ENCODE results near the gene NBL1.
"Not testable (repeated sequence)": the region's sequence is repeated elsewhere in the genome, so short reads cannot be mapped to it uniquely, and the experiment has no call there.

The NBL1 gene

DNA sequence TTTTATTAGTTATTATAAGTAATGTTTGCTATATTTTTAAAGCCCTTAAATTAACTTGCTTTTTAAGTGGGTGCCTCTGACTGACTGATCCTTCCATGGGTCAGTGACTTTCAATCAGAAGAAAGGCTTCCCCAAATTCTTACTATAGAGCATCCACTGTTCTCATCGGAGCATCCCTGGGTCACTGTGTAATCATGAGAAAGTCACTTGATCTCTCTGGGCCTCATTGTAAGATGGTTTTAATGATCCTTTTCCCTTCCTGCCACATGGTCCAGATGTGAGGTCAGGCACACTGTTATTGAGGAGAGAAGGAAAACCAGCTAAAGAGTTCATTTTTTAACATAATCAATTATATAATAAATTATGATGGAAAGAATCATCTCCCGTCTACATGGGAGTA is 11.0 kb upstream of the NBL1 start:
- Histone ChIP-seq H2AFZ (ENCODE audit: low read length) (no peak overlapping the region), H4K8ac (ENCODE audit: low read depth, low read length) (no peak overlapping the region)

GRCh38 chr1:19635064-19635463 is 9.0 kb upstream of the NBL1 start:
- H3K9me3 ChIP-seq (replicated peaks in 1 of 2; ENCODE audit: control insufficient read depth in 2 of 2, insufficient read depth in 1 of 2, low read depth in 1 of 2, low read length in 2 of 2); H2BK5ac ChIP-seq (ENCODE audit: low read length); H2BK12ac ChIP-seq (ENCODE audit: low read length): not testable (repeated sequence)

More for the DNA sequence above, 11.0 kb upstream of the NBL1 start:
- Histone ChIP-seq H2AK5ac (ENCODE audit: low read depth, low read length) (no peak overlapping the region), H2BK5ac (ENCODE audit: low read length) (no peak overlapping the region), H3K18ac (ENCODE audit: low read length) (no peak overlapping the region), H2BK120ac (ENCODE audit: low read depth, low read length) (no peak overlapping the region), H3K9ac (ENCODE audit: low read depth, low read length, poor library complexity) (no peak overlapping the region), H3K27me3 (ENCODE audit: control insufficient read depth in 3 of 3, insufficient read depth in 3 of 3, low read depth in 1 of 3, low read length in 3 of 3) (no peaks in the 10 kb centered on the region), H3K9me3 (replicated peaks in 1 of 2; ENCODE audit: control insufficient read depth in 2 of 2, insufficient read depth in 1 of 2, low read depth in 1 of 2, low read length in 2 of 2) (no peaks in the 10 kb centered on the region), H3K4ac (ENCODE audit: low read length) (no peak overlapping the region), H3K27ac (replicated peaks; ENCODE audit: low read length) (no peak overlapping the region), H3K79me1 (ENCODE audit: low read depth, low read length) (no peaks in the 10 kb centered on the region), H3K36me3 (replicated peaks in 1 of 2; ENCODE audit: control insufficient read depth in 2 of 2, insufficient read depth in 2 of 2, low read length in 2 of 2) (peaks cover 4 to 8% of the 10 kb centered on the region in 2 donors), H3K4me2 (ENCODE audit: insufficient read depth, low read length, poor library complexity, severe bottlenecking) (no peak overlapping the region), H3K4me3 (ENCODE audit: low read length in 2 of 2) (no peak overlapping the region), H4K91ac (ENCODE audit: low read depth, low read length, poor library complexity) (no peak overlapping the region), H2BK15ac (ENCODE audit: low read length) (no peak overlapping the region), H3K23ac (ENCODE audit: low read depth, low read length, poor library complexity) (no peak overlapping the region), H3K4me1 (ENCODE audit: control insufficient read depth in 2 of 2, insufficient read depth in 1 of 2, low read depth in 1 of 2, low read length in 2 of 2) (peaks cover 0 to 2% of the 10 kb centered on the region in 2 donors), H3K14ac (ENCODE audit: low read length) (no peak overlapping the region), H2BK12ac (ENCODE audit: low read length) (no peak overlapping the region)
- WGBS, 2 donors (ENCODE audit: extremely low coverage in 2 of 2, insufficient read length in 2 of 2, insufficient replicate concordance in 1 of 2) = no CpG with 5 or more reads among the region's 2 CpGs
- DNase-seq (ENCODE audit: low spot score) = no peak

DNA sequence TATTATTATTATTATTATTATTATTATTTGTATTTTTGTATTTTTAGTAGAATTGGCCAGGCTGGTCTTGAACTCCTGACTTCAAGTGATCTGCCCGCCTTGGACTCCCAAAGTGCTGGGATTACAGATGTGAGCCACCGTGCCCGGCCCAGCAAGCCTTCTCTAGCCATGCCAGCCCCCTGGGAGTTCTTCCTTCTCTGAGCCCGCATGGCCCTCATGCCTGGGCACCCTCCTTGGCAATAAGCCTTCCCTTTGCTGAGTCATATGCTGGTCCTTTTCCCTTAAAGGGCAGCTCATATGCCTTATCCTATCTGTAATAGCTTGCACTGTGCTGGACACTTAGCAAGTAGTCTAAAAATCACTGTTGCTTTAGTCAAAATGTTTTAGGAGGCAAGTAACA is 8.5 kb upstream of the NBL1 start:
- Histone ChIP-seq H3K9me3 (replicated peaks in 1 of 2; ENCODE audit: control insufficient read depth in 2 of 2, insufficient read depth in 1 of 2, low read depth in 1 of 2, low read length in 2 of 2) (no peaks in the 10 kb centered on the region), H3K4ac (ENCODE audit: low read length) (no peak overlapping the region), H3K79me1 (ENCODE audit: low read depth, low read length) (no peaks in the 10 kb centered on the region), H2BK5ac (ENCODE audit: low read length) (no peak overlapping the region), H3K18ac (ENCODE audit: low read length) (no peak overlapping the region), H3K27me3 (ENCODE audit: control insufficient read depth in 3 of 3, insufficient read depth in 3 of 3, low read depth in 1 of 3, low read length in 3 of 3) (peaks cover 0 to under 1% (median 0%) of the 10 kb centered on the region in 3 experiments), H3K9ac (ENCODE audit: low read depth, low read length, poor library complexity) (no peak overlapping the region), H3K36me3 (replicated peaks in 1 of 2; ENCODE audit: control insufficient read depth in 2 of 2, insufficient read depth in 2 of 2, low read length in 2 of 2) (no peaks in the 10 kb centered on the region), H3K23ac (ENCODE audit: low read depth, low read length, poor library complexity) (no peak overlapping the region), H2AFZ (ENCODE audit: low read length) (no peak overlapping the region), H4K91ac (ENCODE audit: low read depth, low read length, poor library complexity) (no peak overlapping the region), H3K4me2 (ENCODE audit: insufficient read depth, low read length, poor library complexity, severe bottlenecking) (no peak overlapping the region), H3K27ac (replicated peaks; ENCODE audit: low read length) (no peak overlapping the region), H3K4me1 (ENCODE audit: control insufficient read depth in 2 of 2, insufficient read depth in 1 of 2, low read depth in 1 of 2, low read length in 2 of 2) (peaks cover 6% of the 10 kb centered on the region in 2 donors), H2AK5ac (ENCODE audit: low read depth, low read length) (no peak overlapping the region), H3K14ac (ENCODE audit: low read length) (no peak overlapping the region), H2BK12ac (ENCODE audit: low read length) (no peak overlapping the region), H3K4me3 (ENCODE audit: low read length in 2 of 2) (no peak overlapping the region), H4K8ac (ENCODE audit: low read depth, low read length) (no peak overlapping the region), H2BK15ac (ENCODE audit: low read length) (no peak overlapping the region), H2BK120ac (ENCODE audit: low read depth, low read length) (no peak overlapping the region)
- DNase-seq (ENCODE audit: low spot score) = no peak
- WGBS, 2 donors (ENCODE audit: extremely low coverage in 2 of 2, insufficient read length in 2 of 2, insufficient replicate concordance in 1 of 2) = no CpG with 5 or more reads among the region's 4 CpGs

More at GRCh38 chr1:19635064-19635463, 9.0 kb upstream of the NBL1 start:
- H3K18ac ChIP-seq (ENCODE audit: low read length); H3K4ac ChIP-seq (ENCODE audit: low read length); DNase-seq (ENCODE audit: low spot score); H4K8ac ChIP-seq (ENCODE audit: low read depth, low read length); H2AK5ac ChIP-seq (ENCODE audit: low read depth, low read length); H3K27me3 ChIP-seq (ENCODE audit: control insufficient read depth in 3 of 3, insufficient read depth in 3 of 3, low read depth in 1 of 3, low read length in 3 of 3); H3K9ac ChIP-seq (ENCODE audit: low read depth, low read length, poor library complexity); H2BK120ac ChIP-seq (ENCODE audit: low read depth, low read length); H2BK15ac ChIP-seq (ENCODE audit: low read length); H3K36me3 ChIP-seq (replicated peaks in 1 of 2; ENCODE audit: control insufficient read depth in 2 of 2, insufficient read depth in 2 of 2, low read length in 2 of 2); H3K4me1 ChIP-seq (ENCODE audit: control insufficient read depth in 2 of 2, insufficient read depth in 1 of 2, low read depth in 1 of 2, low read length in 2 of 2); H3K79me1 ChIP-seq (ENCODE audit: low read depth, low read length); H3K4me2 ChIP-seq (ENCODE audit: insufficient read depth, low read length, poor library complexity, severe bottlenecking); H3K23ac ChIP-seq (ENCODE audit: low read depth, low read length, poor library complexity); H3K4me3 ChIP-seq (ENCODE audit: low read length in 2 of 2); H3K14ac ChIP-seq (ENCODE audit: low read length); H4K91ac ChIP-seq (ENCODE audit: low read depth, low read length, poor library complexity); H3K27ac ChIP-seq (replicated peaks; ENCODE audit: low read length); H2AFZ ChIP-seq (ENCODE audit: low read length): not testable (repeated sequence)
- WGBS, 2 donors (ENCODE audit: extremely low coverage in 2 of 2, insufficient read length in 2 of 2, insufficient replicate concordance in 1 of 2) = no CpG with 5 or more reads among the region's 9 CpGs

- Histone ChIP-seq H2AK5ac (ENCODE audit: low read depth, low read length) (no peak overlapping the region), H4K91ac (ENCODE audit: low read depth, low read length, poor library complexity) (no peak overlapping the region), H3K36me3 (replicated peaks in 1 of 2; ENCODE audit: control insufficient read depth in 2 of 2, insufficient read depth in 2 of 2, low read length in 2 of 2) (no peaks in the 10 kb centered on the region), H3K9ac (ENCODE audit: low read depth, low read length, poor library complexity) (no peak overlapping the region), H4K8ac (ENCODE audit: low read depth, low read length) (no peak overlapping the region), H2BK12ac (ENCODE audit: low read length) (no peak overlapping the region), H3K23ac (ENCODE audit: low read depth, low read length, poor library complexity) (no peak overlapping the region), H3K14ac (ENCODE audit: low read length) (no peak overlapping the region), H3K27ac (replicated peaks; ENCODE audit: low read length) (no peak overlapping the region), H2BK5ac (ENCODE audit: low read length) (no peak overlapping the region), H3K79me1 (ENCODE audit: low read depth, low read length) (no peaks in the 10 kb centered on the region), H2BK120ac (ENCODE audit: low read depth, low read length) (no peak overlapping the region), H3K4ac (ENCODE audit: low read length) (no peak overlapping the region), H3K9me3 (replicated peaks in 1 of 2; ENCODE audit: control insufficient read depth in 2 of 2, insufficient read depth in 1 of 2, low read depth in 1 of 2, low read length in 2 of 2) (no peaks in the 10 kb centered on the region), H2AFZ (ENCODE audit: low read length) (no peak overlapping the region), H3K18ac (ENCODE audit: low read length) (no peak overlapping the region), H2BK15ac (ENCODE audit: low read length) (no peak overlapping the region), H3K27me3 (ENCODE audit: control insufficient read depth in 3 of 3, insufficient read depth in 3 of 3, low read depth in 1 of 3, low read length in 3 of 3) (peaks cover 0 to 5% (median 4%) of the 10 kb centered on the region in 3 experiments), H3K4me3 (ENCODE audit: low read length in 2 of 2) (no peak overlapping the region), H3K4me1 (ENCODE audit: control insufficient read depth in 2 of 2, insufficient read depth in 1 of 2, low read depth in 1 of 2, low read length in 2 of 2) (peaks cover 6 to 8% of the 10 kb centered on the region in 2 donors), H3K4me2 (ENCODE audit: insufficient read depth, low read length, poor library complexity, severe bottlenecking) (no peak overlapping the region)
- no CpG with 5 or more reads among the region's 5 CpGs for WGBS, 2 donors (ENCODE audit: extremely low coverage in 2 of 2, insufficient read length in 2 of 2, insufficient replicate concordance in 1 of 2)
- DNase-seq (ENCODE audit: low spot score) = no peak
These were observed 8.0 kb upstream of the NBL1 start for GRCh38 chr1:19636065-19636464.

Data from neuronal stem cell (in vitro differentiated cells).